Measurements from ENCODE around the gene PSMG1.

DNA sequence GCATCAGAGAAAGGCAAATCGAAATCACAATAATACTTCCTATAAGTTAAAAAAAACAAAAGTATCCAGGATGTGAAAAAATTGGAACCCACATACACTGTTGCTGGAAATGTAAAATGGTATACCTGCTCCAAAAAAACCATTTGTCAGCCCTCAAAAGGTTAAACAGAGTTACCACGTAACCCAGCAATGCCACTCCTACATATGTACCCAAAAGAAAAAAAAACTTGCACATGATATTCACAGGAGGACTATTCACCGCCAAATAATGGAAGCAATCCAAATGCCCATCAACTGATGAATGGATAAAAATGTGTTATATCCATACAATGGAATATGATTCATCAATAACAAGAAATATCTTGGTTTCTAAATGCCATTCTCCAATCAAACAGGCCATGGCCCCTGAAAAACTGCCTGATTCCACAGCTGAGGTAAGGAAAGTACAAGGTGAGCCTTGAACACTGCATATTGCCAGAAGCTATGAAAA lies 38.8 kb upstream of the PSMG1 start:
- TF ChIP-seq ZNF830 (CRISPR knock-in tag; IDR thresholded peaks at IDR 0.05), result no peak
- no peak for TF ChIP-seq FOXJ3 (CRISPR knock-in tag; IDR thresholded peaks at IDR 0.05)
- TF ChIP-seq KAT8 (IDR thresholded peaks at IDR 0.05; ENCODE audit: low read depth), result no peak
- TF ChIP-seq CBX3 (IDR thresholded peaks at IDR 0.05; ENCODE audit: borderline replicate concordance in 1 of 2, low read length in 2 of 2), result no peak
- no peak for TF ChIP-seq KAT7 (CRISPR knock-in tag; IDR thresholded peaks at IDR 0.05; ENCODE audit: borderline replicate concordance)
